Kidney glomerular epithelial cell (primary cell): Measurements from ENCODE around the gene RPS15.
A peak's percentile ranks its signal among the peaks of the same experiment; 100 is the strongest.

Source experiments
- DNase-seq: peaks from one replicate; lab custom pipeline; 2025; lab: John Stamatoyannopoulos, UW

RPS15 gene

DNA sequence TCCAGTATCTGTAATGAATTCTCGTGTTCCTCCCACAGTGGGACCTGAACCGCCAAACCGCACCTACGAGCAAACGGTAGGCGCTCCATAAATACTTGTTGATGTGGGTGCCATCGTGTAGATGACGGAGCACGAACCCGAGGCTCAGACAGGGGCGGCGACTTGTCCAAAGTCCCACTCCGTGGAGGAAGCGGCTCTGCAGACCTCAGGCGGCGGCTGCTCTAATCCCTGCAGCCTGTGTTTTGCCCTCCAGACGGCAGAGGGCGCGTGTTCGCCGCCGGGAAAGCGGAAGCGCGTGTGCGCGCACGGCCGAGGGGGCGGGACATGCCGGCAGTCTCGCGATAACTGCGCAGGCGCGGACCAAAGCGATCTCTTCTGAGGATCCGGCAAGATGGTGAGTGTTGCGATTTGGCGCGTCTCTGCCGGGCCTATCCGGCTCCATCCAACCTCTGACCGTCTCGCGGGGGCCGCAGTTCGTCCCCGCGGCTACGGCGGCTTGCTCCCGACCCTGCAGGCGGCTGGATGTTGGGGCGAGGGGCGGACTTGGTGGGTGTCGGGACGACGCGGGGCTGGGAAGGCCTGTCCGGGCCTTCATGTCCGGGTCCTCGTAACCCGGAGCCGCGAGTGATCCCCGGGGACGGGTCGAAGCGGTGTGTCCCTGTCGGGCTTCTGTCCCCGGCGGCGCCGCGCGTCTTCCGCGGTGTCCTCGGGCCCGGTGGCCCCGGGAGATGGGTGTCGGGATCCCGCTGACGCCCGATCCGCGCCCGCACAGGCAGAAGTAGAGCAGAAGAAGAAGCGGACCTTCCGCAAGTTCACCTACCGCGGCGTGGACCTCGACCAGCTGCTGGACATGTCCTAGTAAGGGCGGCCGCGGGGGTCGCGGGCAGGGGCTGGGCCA lies at the start of gene RPS15:
Gene RPS15, plus strand, starts transcription at position 362 of the 898 bp plus-strand sequence. Its CDS starts 30 bp downstream, at position 392.
- peak; percentile 93 for DNase-seq

GRCh38 chr19:1388637-1389026 lies 49.6 kb upstream of the RPS15 start:
- DNase-seq: no peak

DNA sequence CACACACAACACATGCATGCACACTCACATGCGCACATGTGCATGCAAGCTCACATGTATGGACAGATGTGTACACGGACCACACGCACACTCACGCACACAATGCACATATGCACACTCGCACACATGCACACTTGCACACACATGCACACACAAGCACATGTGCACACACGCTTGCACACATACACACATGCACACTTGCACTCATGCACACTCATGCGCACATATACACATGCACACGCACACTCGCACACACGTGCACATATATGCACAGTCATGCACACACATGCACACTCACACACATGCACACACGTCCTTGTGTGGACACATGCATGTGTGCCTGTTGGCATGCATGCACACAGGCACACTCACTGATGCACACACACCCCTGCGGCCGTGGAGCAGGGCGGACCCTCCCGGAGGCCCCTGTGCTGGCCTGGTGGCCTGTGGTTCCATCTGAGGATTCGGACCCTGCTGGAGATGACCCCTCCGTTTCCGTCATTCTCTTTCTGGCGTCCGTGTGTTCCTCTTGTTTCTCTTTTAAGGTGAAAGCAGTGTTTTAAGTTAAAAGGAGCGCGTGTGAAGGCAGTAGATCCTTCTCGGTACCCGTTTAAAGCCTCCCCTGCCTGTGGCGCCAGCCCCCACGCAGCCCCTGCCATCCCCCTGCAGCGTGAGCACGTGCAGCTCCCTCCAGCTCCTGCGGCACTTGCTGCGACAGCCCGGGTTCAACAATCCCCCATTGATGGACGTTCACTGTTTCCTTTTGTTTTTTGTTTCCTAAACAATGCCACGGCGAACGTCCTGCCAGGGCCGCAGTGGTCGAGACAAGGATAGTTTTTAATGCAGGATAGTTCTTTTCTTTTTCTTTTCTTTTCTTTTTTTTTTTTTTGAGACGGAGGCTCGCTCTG lies 48.9 kb upstream of the RPS15 start:
- DNase-seq: no peak

GRCh38 chr19:1390890-1391423 lies 47.2 kb upstream of the RPS15 start:
- no peak for DNase-seq

DNA sequence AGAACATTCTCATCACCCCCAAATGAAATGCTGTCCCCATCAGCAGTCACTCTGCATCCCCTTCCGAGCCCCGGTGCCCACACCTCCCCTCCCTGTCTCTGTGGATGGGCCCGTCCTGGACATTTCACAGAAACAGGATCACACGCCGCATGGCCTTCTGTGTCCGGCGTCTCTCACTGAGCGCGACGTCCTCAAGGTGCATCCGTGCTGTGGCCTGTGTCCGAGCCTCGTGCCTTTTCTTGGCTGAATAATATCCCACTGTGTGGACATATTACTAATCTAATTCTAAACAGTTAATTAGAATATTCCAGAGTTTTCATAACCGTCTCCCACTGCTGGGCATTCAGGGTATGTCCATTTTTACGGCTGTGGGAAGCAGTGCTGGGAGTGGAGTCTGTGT lies 45.8 kb upstream of the RPS15 start:
- DNase-seq: no peak

DNA sequence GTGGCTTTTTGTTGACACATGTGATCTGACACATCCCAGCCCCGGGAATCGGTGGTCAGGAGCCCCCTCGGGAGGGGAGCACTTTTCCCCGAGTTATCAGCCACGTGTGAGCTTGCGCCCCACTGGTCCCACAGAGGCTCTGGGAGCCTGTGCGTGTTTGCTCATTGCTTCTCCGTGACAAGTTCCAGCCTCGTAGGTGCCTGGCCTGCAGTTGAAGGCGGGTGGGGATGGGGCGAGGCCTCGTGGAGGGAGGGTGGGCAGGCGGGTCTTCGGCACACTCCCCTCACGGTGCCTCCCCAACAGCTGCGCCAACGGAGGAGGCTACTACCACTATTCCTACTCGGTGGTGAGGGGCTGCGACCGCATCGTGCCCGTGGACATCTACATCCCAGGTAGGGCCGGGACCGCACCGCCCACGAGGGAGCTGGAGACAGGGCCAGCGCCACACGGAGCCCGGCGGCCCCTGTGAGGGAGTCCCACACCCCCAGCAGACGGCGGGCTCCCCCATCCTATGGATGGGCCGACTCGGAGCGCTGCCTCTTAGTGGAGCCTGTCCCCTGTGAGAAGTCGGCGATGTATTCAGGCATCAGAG lies 45.2 kb upstream of the RPS15 start:
- no peak for DNase-seq

DNA sequence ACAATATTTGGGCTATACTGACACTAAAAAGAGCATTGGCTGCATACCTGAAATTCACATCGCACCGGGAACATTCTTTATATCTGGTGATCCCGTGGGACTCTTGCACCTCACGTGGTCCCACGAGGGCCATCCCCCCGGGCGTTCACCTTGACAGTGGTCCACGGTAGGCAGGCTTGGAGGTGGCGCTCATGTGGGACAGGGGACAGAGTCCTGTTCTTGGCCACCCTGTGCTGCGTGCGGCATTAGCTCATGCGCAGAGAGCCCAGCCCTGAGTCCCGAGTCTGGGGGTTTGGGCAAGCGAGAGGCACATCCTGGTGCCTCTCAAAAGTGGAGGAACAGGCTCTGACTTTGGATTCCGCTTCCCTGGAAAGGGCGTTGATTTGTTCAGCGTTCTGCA lies 44.4 kb upstream of the RPS15 start:
- no peak for DNase-seq

DNA sequence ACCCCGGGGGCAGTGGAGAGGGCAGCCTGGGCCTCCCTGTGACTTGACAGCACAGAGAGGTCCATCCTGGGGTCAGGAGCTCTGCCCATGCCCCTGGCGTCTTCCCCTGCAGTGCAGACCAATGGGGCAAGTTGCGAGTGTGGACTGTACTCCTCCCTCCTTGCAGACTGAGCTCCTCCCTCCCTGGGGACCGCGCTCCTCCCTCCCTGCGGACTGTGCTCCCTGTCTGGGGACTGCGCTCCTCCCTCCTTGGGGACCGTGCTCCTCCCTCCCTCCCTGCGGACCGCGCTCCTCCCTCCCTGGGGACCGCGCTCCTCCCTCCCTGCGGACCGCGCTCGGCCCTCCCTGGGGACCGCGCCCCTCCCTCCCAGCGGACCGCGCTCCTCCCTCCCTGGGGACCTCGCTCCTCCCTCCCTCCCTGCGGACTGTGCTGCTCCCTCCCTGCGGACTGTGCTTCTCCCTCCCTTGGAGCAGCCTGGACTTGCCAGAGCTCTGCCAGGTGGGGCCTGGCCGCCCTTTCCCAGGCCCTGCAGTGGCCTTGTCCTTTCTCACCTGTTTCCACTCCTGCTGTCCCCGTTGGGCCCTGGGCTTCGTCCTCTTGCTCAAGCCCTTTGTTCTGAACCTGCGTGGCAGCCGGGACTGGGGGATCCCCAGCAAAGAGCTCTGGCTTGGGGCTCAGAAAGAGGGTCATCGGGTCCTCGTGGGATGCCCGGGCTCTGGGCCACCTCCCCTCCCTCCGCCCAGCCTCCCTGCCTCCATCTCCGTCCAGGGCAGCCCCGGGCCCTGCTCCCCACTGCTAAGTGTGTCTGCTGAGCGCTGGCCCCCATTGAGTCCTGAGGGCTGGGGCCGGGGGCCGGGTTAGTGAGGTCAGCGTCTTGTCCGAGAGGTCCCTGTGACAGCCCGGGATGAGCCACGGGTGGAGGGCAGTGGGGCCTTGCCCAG lies 43.7 kb upstream of the RPS15 start:
- no peak for DNase-seq

DNA sequence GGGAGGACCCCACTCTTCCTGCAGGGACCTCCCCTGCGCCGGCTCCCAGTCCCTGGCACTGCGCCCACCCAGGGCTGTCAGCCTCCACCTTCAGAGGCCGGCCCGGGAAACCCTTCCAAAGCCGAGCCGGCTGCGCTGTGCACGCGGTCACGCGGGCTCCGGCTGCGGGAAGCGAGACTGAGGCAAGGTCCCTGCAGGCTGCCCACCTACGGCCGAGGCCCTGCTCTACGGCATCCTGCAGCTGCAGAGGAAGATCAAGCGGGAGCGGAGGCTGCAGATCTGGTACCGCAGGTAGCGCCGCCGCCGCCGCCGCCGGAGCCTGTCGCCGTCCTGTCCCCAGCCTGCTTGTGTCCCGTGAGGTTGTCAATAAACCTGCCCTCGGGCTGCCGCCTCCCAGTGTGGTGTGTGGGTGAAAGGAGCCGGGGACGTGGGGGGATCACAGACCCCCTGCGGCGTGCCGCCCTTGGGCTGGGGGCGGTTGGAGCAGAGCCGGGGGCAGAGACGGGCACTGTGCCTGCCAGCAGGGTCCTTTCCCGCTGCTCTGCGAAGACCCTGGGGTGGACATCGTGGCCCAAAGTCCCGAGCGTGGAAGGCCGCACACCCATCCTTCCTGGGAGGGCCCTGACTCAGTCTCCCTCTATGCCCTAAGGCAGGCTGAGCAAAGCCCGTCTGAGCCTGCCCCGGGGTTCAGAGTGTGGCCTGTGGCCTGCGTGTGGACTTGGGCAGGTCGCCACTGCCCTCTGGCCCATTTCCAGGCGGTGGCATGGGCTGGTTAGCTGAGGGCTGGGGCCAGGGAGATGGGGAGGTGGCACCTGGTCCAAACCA lies 42.8 kb upstream of the RPS15 start:
- DNase-seq: no peak

DNA sequence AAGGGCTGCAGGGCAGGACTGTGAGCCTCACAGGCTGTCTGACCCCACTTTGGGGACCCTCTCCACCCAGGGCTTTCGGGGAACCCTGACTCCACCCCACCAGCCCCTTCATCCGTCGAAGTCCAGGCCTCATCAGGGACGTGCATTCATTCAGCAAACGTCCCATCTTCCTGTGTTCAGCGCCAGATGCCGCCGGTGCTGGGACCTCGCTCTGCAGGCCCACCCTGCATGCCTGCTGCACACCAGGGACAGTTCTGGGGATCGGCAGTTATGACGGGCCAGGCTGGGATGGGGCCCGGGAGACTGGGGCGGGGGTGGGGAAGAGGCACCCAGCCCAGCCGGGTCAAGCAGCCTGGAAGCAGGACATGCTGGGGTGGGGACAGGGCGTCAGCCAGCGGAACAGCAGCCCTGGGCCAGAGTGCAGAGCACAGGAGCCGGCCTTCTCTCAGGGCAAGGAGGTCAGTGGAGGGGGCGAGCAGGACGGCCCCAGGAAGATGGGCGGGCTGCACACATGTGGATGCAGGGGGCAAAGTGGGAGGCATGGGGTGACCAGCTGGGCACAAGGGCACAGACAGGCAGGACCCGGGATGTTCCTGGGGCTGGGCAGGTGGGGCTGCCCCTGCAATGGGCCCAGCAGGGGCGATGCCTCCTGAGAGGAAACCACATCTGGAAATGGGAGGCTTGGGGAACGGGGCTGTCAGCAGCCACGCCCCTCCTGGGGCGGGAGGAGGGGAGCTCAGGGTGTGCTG lies 42.0 kb upstream of the RPS15 start:
- no peak for DNase-seq

GRCh38 chr19:1396768-1397679 lies 41.2 kb upstream of the RPS15 start:
- DNase-seq: no peak

DNA sequence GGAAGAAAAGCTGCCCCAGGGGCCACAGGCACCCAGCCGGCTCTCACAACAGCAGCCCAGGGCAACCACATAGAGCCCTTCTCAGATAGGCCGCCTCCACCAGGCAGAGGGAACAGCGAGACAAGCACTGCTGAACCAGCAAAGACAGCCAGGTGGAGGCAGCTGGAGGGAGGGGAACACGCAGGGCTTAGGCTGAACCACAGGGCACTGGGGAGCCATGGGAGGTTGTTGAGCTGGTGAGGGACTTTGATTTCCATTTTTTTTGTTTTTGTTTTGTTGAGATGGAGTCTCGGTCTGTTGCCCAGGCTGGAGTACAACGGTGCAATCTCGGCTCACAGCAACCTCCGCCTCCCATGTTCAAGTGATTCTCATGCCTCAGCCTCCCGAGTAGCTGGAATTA lies 40.4 kb upstream of the RPS15 start:
- no peak for DNase-seq

- DNase-seq: no peak
Observed at GRCh38 chr19:1399079-1399478, 39.1 kb upstream of the RPS15 start.

- no peak for DNase-seq
Observed at GRCh38 chr19:1399745-1400144, 38.5 kb upstream of the RPS15 start.

DNA sequence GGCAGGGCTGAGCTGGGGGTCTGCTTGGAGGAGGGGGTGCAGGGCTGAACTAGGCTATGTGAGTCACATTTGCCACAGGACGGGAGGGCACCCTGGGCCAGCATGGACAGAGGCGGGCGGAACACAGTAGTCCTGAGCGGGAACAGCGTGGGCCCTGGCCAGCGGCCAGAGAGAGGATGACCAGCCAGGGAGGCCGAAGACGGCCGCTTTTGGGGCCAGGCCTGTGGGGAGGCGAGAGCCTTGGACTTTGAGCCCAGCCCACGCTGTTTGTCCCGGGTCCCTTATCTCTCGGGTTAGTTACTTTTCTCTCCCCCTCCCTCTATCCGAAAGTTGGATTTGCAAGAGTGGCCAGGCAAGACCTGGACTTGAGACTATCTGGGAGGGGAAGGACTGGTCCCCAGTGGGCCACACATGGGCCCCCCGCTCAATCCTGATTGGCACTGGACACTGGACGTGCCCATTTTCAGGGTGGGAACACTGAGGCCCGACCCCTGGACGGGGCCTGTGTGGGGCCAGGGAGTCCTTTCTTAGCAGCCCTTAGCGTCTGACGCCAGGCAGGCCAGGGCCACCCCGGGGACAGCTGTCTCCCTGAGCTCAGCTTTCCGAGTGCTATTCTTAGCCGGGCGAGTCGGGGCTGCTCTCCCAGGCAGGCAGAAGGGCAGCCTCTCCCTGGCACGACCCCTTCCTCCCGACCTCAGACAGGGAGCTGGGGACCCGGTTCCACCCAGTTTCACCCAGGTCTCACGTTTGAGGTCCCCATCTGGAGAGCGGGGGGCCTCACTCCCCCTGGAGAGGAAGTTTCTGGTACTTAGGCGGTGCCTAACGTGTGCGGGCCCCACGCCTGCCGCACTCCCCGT lies 37.7 kb upstream of the RPS15 start:
- no peak for DNase-seq

DNA sequence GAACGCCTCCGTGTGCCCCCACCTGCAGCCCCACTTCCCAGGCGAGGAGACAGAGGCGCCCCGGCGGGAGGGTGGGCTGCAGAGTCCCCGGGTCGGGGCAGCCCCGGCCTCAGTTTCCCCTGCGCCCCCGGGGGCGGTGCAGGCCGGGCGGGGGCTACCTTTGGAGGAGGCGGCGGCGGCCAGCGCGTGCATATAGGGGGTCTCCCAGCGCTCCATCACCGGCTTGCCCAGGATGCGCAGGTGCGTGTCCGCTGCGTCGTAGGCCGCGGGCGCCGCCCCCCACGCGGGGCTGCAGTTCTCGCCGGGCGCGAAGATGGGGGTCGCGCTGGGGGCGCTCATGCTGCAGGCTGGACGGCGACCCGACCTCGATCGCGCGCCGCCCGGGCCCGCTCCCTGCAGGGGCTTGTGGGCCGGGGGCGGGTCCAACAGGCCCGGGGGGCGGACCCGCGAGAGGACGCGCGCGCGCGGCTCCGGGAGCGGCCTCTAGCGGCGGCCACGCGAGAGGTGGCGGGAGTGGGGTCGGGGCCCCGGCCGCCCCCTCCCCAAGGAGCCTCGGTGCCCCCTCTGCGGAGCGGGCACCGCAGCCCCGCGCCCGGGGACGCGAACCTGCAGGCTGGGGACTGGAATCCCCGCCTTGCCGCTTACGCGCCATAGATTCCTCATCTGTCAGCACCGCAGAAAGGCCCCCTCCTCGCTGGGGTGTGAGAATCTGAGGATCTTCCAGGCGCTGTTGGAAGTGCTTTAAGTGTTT lies 36.9 kb upstream of the RPS15 start, which contains the start of gene GAMT:
Gene GAMT, minus strand, starts transcription at position 405 of the 751 bp plus-strand sequence. Its CDS starts 66 bp downstream, at position 339.
- no peak for DNase-seq

GRCh38 chr19:1401889-1402217 lies 36.3 kb upstream of the RPS15 start:
- DNase-seq: no peak
